ENCODE measurements around the gene SNTG2.
"Not testable (repeated sequence)": the region's sequence is repeated elsewhere in the genome, so short reads cannot be mapped to it uniquely, and the experiment has no call there.

Gene SNTG2

GRCh38 chr2:1378456-1379150, 428.0 kb downstream of the SNTG2 start:
- TF ChIP-seq BACH2 (CRISPR knock-in tag; IDR thresholded peaks at IDR 0.05; ENCODE audit: borderline replicate concordance) (no peak), ESRRG (CRISPR knock-in tag; IDR thresholded peaks at IDR 0.05) (no peak), ZNF565 (CRISPR knock-in tag; conservative IDR thresholded peaks at IDR 0.05; ENCODE audit: low read depth) (no peak), TCF4 (CRISPR knock-in tag; IDR thresholded peaks at IDR 0.05; ENCODE audit: borderline replicate concordance) (no peak), ZNF8 (CRISPR knock-in tag; IDR thresholded peaks at IDR 0.05) (no peak), ZFP30 (CRISPR knock-in tag; IDR thresholded peaks at IDR 0.05) (no peak), ARNTL (CRISPR knock-in tag; IDR thresholded peaks at IDR 0.05; ENCODE audit: borderline replicate concordance, low read depth) (no peak), TOX (CRISPR knock-in tag; IDR thresholded peaks at IDR 0.05; ENCODE audit: borderline replicate concordance) (no peak), PPARA (CRISPR knock-in tag; IDR thresholded peaks at IDR 0.05; ENCODE audit: borderline replicate concordance) (no peak), ZFP3 (CRISPR knock-in tag; IDR thresholded peaks at IDR 0.05) (no peak), SNAI2 (CRISPR knock-in tag; IDR thresholded peaks at IDR 0.05) (no peak), PATZ1 (CRISPR knock-in tag; IDR thresholded peaks at IDR 0.05; ENCODE audit: borderline replicate concordance) (no peak), CSDC2 (CRISPR knock-in tag; IDR thresholded peaks at IDR 0.05) (no peak), TSHZ2 (CRISPR knock-in tag; IDR thresholded peaks at IDR 0.05) (no peak), ZNF70 (CRISPR knock-in tag; IDR thresholded peaks at IDR 0.05) (no peak)
- ATAC-seq = no peak

- ATAC-seq = no peak
- no peak for TF ChIP-seq TOX (CRISPR knock-in tag; IDR thresholded peaks at IDR 0.05; ENCODE audit: borderline replicate concordance)
- no peak for TF ChIP-seq SNAI2 (CRISPR knock-in tag; IDR thresholded peaks at IDR 0.05)
- no peak for TF ChIP-seq TCF4 (CRISPR knock-in tag; IDR thresholded peaks at IDR 0.05; ENCODE audit: borderline replicate concordance)
- no peak for TF ChIP-seq BACH2 (CRISPR knock-in tag; IDR thresholded peaks at IDR 0.05; ENCODE audit: borderline replicate concordance)
- TF ChIP-seq ZNF70 (CRISPR knock-in tag; IDR thresholded peaks at IDR 0.05) = no peak
- TF ChIP-seq CREB5 (CRISPR knock-in tag; IDR thresholded peaks at IDR 0.05; ENCODE audit: low read depth) = no peak
- no peak for TF ChIP-seq CSRNP3 (CRISPR knock-in tag; IDR thresholded peaks at IDR 0.05)
- no peak for TF ChIP-seq OSR1 (CRISPR knock-in tag; IDR thresholded peaks at IDR 0.05)
- no peak for TF ChIP-seq GLIS3 (CRISPR knock-in tag; IDR thresholded peaks at IDR 0.05)
- no peak for TF ChIP-seq CSDC2 (CRISPR knock-in tag; IDR thresholded peaks at IDR 0.05)
- TF ChIP-seq ZFP3 (CRISPR knock-in tag; IDR thresholded peaks at IDR 0.05) = no peak
- no peak for TF ChIP-seq POU6F1 (CRISPR knock-in tag; IDR thresholded peaks at IDR 0.05; ENCODE audit: borderline replicate concordance, low read depth)
- no peak for TF ChIP-seq ESRRG (CRISPR knock-in tag; IDR thresholded peaks at IDR 0.05)
- no peak for TF ChIP-seq PPARA (CRISPR knock-in tag; IDR thresholded peaks at IDR 0.05; ENCODE audit: borderline replicate concordance)
These were observed 431.0 kb downstream of the SNTG2 start for GRCh38 chr2:1381644-1382043.

- not testable (repeated sequence) for ATAC-seq
These were observed 437.5 kb downstream of the SNTG2 start for GRCh38 chr2:1387954-1388725.

- ATAC-seq = not testable (repeated sequence)
These were observed 439.5 kb downstream of the SNTG2 start for GRCh38 chr2:1390118-1390517.
